IMR-90 (cell line): ENCODE results near the gene LMO4. TPM values are rescaled to one million over a fixed set of nuclear protein-coding genes. Genes with fewer than 3 reads are reported as not detected.

ENCODE experiments used
- ATAC-seq: fragments of 200-7000 bp; cut with Tn5 transposase; 2 replicates; pipeline ENCODE4 v1.9.1; 2020; ENCODE audit warnings: low read depth, mild to moderate bottlenecking, moderate library complexity
- BruUV-seq: library from RNA; stranded (reverse); fragments of 400-500 nt; replicated peaks from 2 replicates; lab custom pipeline; 2021; lab: Mats Ljungman, UMichigan
- CTCF ChIA-PET: fragments of 300-600 bp; formaldehyde crosslinking; extraction: SDS; loops from one replicate; lab custom pipeline; 2021; ENCODE audit warnings: antibody characterized with exemption; lab: Yijun Ruan, JAX
- POLR2A ChIA-PET: fragments of 300-600 bp; sonication (Branson Sonifier 250); formaldehyde crosslinking; loops from one replicate; lab custom pipeline; 2022; ENCODE audit warnings: antibody characterized with exemption; ENCODE audit not compliant: unreplicated experiment; lab: Charles Lee
- DNase-seq: peaks from one replicate; pipeline ENCODE4 v3.0.0; 2013
- H2AFZ ChIP-seq: replicated peaks from 2 replicates; pipeline ENCODE3; 2013; ENCODE audit warnings: low read length, mild to moderate bottlenecking; ENCODE audit not compliant: poor library complexity
- H2AK5ac ChIP-seq: 2 replicates; pipeline ENCODE4 v1.6.1; 2013; ENCODE audit warnings: low read depth, low read length, inconsistent platforms
- H2AK9ac ChIP-seq: replicated peaks from 2 replicates; pipeline ENCODE3; 2013; ENCODE audit warnings: mild to moderate bottlenecking, low read depth, low read length, moderate library complexity; ENCODE audit not compliant: poor library complexity
- H2BK120ac ChIP-seq: 2 replicates; pipeline ENCODE4 v1.6.1; 2013; ENCODE audit warnings: low read depth, low read length, inconsistent platforms
- H2BK15ac ChIP-seq: 3 replicates; pipeline ENCODE4 v1.6.1; 2013; ENCODE audit warnings: low read depth, low read length, inconsistent platforms
- H2BK20ac ChIP-seq: 2 replicates; pipeline ENCODE4 v1.6.1; 2013; ENCODE audit warnings: low read depth, mild to moderate bottlenecking, inconsistent platforms, low read length, moderate library complexity
- H2BK5ac ChIP-seq: 2 replicates; pipeline ENCODE4 v1.6.1; 2013; ENCODE audit warnings: mild to moderate bottlenecking, low read depth, low read length, inconsistent platforms; ENCODE audit not compliant: poor library complexity, severe bottlenecking
- H3K14ac ChIP-seq: replicated peaks from 2 replicates; pipeline ENCODE4 v1.6.1; 2013; ENCODE audit warnings: low read depth, low read length, inconsistent platforms
- H3K18ac ChIP-seq: 2 replicates; pipeline ENCODE4 v1.6.1; 2013; ENCODE audit warnings: low read depth, low read length, control low read depth
- H3K23ac ChIP-seq: 2 replicates; pipeline ENCODE4 v1.6.1; 2013; ENCODE audit warnings: low read depth, low read length, inconsistent platforms
- H3K27ac ChIP-seq: 2 replicates; pipeline ENCODE4 v1.5.1; 2013; ENCODE audit warnings: mild to moderate bottlenecking, control low read depth, low read length; ENCODE audit not compliant: insufficient read depth
- H3K27me3 ChIP-seq: 2 replicates; pipeline ENCODE4 v1.6.1; 2013; ENCODE audit warnings: low read length; ENCODE audit not compliant: control insufficient read depth, insufficient read depth
- H3K36me3 ChIP-seq: 2 replicates; pipeline ENCODE4 v1.6.1; 2013; ENCODE audit warnings: low read length, mixed read lengths; ENCODE audit not compliant: control insufficient read depth, insufficient read depth
- H3K4ac ChIP-seq: 2 replicates; pipeline ENCODE4 v1.6.1; 2013; ENCODE audit warnings: low read depth, low read length, inconsistent platforms
- H3K4me1 ChIP-seq: 2 replicates; pipeline ENCODE4 v1.6.1; 2013; ENCODE audit warnings: low read length, mixed read lengths; ENCODE audit not compliant: control insufficient read depth, insufficient read depth
- H3K4me2 ChIP-seq: 2 replicates; pipeline ENCODE4 v1.6.1; 2013; ENCODE audit warnings: low read depth, mild to moderate bottlenecking, control low read depth, low read length, moderate library complexity
- H3K4me3 ChIP-seq: 2 replicates; pipeline ENCODE4 v1.5.1; 2013; ENCODE audit warnings: low read depth, mild to moderate bottlenecking, control low read depth, low read length, moderate library complexity; ENCODE audit not compliant: insufficient read depth
- H3K56ac ChIP-seq: 2 replicates; pipeline ENCODE4 v1.6.1; 2013; ENCODE audit warnings: low read length, inconsistent platforms; ENCODE audit not compliant: insufficient read depth; ENCODE audit errors: extremely low read depth
- H3K79me1 ChIP-seq, 2 experiments: 2 replicates each; pipeline ENCODE4 v1.6.1; 2013; ENCODE audit warnings: low read length in 2 of 2, inconsistent platforms in 1 of 2, low read depth in 1 of 2
- H3K9ac ChIP-seq: 2 replicates; pipeline ENCODE4 v1.6.1; 2013; ENCODE audit warnings: low read depth, low read length, control low read depth
- H3K9me1 ChIP-seq: 2 replicates; pipeline ENCODE4 v1.6.1; 2013; ENCODE audit warnings: low read length, inconsistent platforms; ENCODE audit not compliant: insufficient read depth
- H3K9me3 ChIP-seq: 2 replicates; pipeline ENCODE4 v1.6.1; 2013; ENCODE audit warnings: low read length; ENCODE audit not compliant: control insufficient read depth, insufficient read depth
- H4K20me1 ChIP-seq: 2 replicates; pipeline ENCODE4 v1.6.1; 2013; ENCODE audit warnings: low read length, inconsistent platforms; ENCODE audit not compliant: insufficient read depth
- H4K5ac ChIP-seq: 2 replicates; pipeline ENCODE4 v1.6.1; 2013; ENCODE audit warnings: mild to moderate bottlenecking, low read depth, low read length, control low read depth
- H4K8ac ChIP-seq, 2 experiments: 2 replicates each; pipeline ENCODE4 v1.6.1; 2013; ENCODE audit warnings: low read depth in 2 of 2, low read length in 2 of 2, control low read depth in 1 of 2, inconsistent platforms in 1 of 2
- H4K91ac ChIP-seq: 2 replicates; pipeline ENCODE4 v1.6.1; 2013; ENCODE audit warnings: low read depth, low read length, inconsistent platforms; ENCODE audit not compliant: insufficient read depth
- CTCF ChIP-seq: conservative IDR thresholded peaks from 2 replicates; pipeline ENCODE4 v1.5.1; 2012; ENCODE audit warnings: mild to moderate bottlenecking, low read depth, low read length, improper control_type of control experiment
- MXI1 ChIP-seq: IDR thresholded peaks from 2 replicates; pipeline ENCODE4 v1.6.1; 2012; ENCODE audit warnings: low read depth, mild to moderate bottlenecking, low read length, moderate library complexity, borderline replicate concordance
- NFE2L2 ChIP-seq: fragments of 150-350 bp; IDR thresholded peaks from 2 replicates; pipeline ENCODE4 v1.6.1; 2016; ENCODE audit warnings: low read depth, mild to moderate bottlenecking, low read length
- SMC3 ChIP-seq: fragments of 150-350 bp; IDR thresholded peaks from 2 replicates; pipeline ENCODE4 v1.6.1; 2016; ENCODE audit warnings: low read depth, mild to moderate bottlenecking, antibody characterized with exemption, low read length, moderate library complexity
- WGBS, 2 experiments: methylation state at CpG; one replicate each; pipeline versions ENCODE4 v1.1.5 to v1.1.7; 2013; ENCODE audit warnings: missing lambda C conversion rate in 2 of 2; ENCODE audit not compliant: insufficient read length in 1 of 2; ENCODE audit errors: extremely low coverage in 2 of 2; 5-methylcytosine and 5-hydroxymethylcytosine counted together
- dilution Hi-C: fragments of 300-500 bp; cut with HindIII; formaldehyde crosslinking; loops from one replicate; pipeline ENCODE4 v1.14.3; 2018; ENCODE audit warnings: low sequenced_read_pairs; ENCODE audit not compliant: unreplicated experiment
- in situ Hi-C: fragments of 300-500 bp; cut with MboI; formaldehyde crosslinking; loops from 3 replicates; pipeline ENCODE4 v1.14.3; 2019; ENCODE audit warnings: low sequenced_read_pairs, inconsistent platforms, mixed read lengths
- intact Hi-C: fragments of 100-400 bp; cut with micrococcal nuclease; formaldehyde crosslinking; loops from 2 replicates; pipeline ENCODE4 v1.10.0; 2022
- polyA plus RNA-seq, 3 experiments: library from polyadenylated mRNA; depleted of rRNA; stranded (reverse); fragments of >200 nt; gene quantifications; 2 replicates each; pipeline ENCODE4 v1.2.3, GENCODE V29; 2012; ENCODE audit warnings: low replicate concordance in 1 of 3
- total RNA-seq: library from RNA; depleted of rRNA; stranded (reverse); fragments of >200 nt; gene quantifications from 2 replicates; pipeline ENCODE4 v1.2.3, GENCODE V29; 2012

Gene LMO4
- total and polyA plus RNA-seq, 2 of the 4 experiments (the other 2 are of a cell fraction), result 98.9 to 109 TPM

- H3K4me3 ChIP-seq, result no peak overlapping the region
- H4K8ac ChIP-seq, result no peak overlapping the region
- no peaks in the 10 kb centered on the region for H3K27me3 ChIP-seq
- H3K56ac ChIP-seq, result no peak overlapping the region
- BruUV-seq, result no TSS peak
- no peak overlapping the region for H3K4ac ChIP-seq
- no peak overlapping the region for H2BK20ac ChIP-seq
- H3K4me2 ChIP-seq, result no peak overlapping the region
- no peak overlapping the region for H3K18ac ChIP-seq
- DNase-seq (no peak), ATAC-seq (no peak)
- H3K36me3 ChIP-seq, result no peaks in the 10 kb centered on the region
- H2AK5ac ChIP-seq, result no peak overlapping the region
- no peaks in the 10 kb centered on the region for H3K4me1 ChIP-seq
- in situ Hi-C loops (no loop called here), dilution Hi-C loops (no loop called here), intact Hi-C loops (no loop called here)
- H2BK120ac ChIP-seq, result no peak overlapping the region
- no peak overlapping the region for H2BK5ac ChIP-seq
- H2AFZ ChIP-seq, result no peak overlapping the region
- no peaks in the 10 kb centered on the region for H3K79me1 ChIP-seq
- CTCF ChIA-PET, result interaction anchor here (2.1 kb wide), 1 partner anchor 11 kb away, joined by 4 read pairs; no protein-coding TSS in a partner anchor
- H4K5ac ChIP-seq, result no peak overlapping the region
- TF ChIP-seq MXI1 (no peak), NFE2L2 (no peak), SMC3 (no peak), CTCF (no peak)
- POLR2A ChIA-PET, result no interaction called here
- no peak overlapping the region for H4K91ac ChIP-seq
- H3K27ac ChIP-seq, result no peak overlapping the region
- no peaks in the 10 kb centered on the region for H3K9me3 ChIP-seq
- no peak overlapping the region for H2BK15ac ChIP-seq
- H4K20me1 ChIP-seq, result no peaks in the 10 kb centered on the region
- H3K9me1 ChIP-seq, result no peaks in the 10 kb centered on the region
- no peak overlapping the region for H3K14ac ChIP-seq
- H3K23ac ChIP-seq, result no peak overlapping the region
- whole genome bisulfite sequencing, 2 experiments, result no CpG with 5 or more reads among the region's 2 CpGs
- no peak overlapping the region for H3K9ac ChIP-seq
- no peak overlapping the region for H2AK9ac ChIP-seq
Observed at GRCh38 chr1:87368907-87369306, 40.2 kb downstream of the LMO4 start.
